ENCODE measurements around the gene CYP3A4. TPM values are rescaled to one million over a fixed set of nuclear protein-coding genes. Genes with fewer than 3 reads are reported as not detected.

CYP3A4 gene
- total and polyA plus RNA-seq, 8 donors, result 0.31 to 23.5 (median 1.7) TPM; not detected in 5

GRCh38 chr7:99709260-99709659 lies 74.7 kb downstream of the CYP3A4 start:
- Histone ChIP-seq H3K27me3 (no peaks in the 10 kb centered on the region), H3K36me3 (peaks cover 0 to 50% (median 4%) of the 10 kb centered on the region in 4 donors), H3K9me3 (peaks cover 0 to 20% (median 0%) of the 10 kb centered on the region in 4 donors), H3K4me3 (no peak overlapping the region), H3K4me1 (peaks cover 0 to 5% (median 0%) of the 10 kb centered on the region in 4 donors), H3K27ac (no peak overlapping the region)
- WGBS, 5 donors, result 93 to 99% (median 95%) methylated on average over 2 of the region's 2 CpGs
- intact Hi-C loops (cut with DNase I; ENCODE audit: low total_unique reads), result no loop called here
- TF ChIP-seq POLR2AphosphoS5 (IDR thresholded peaks at IDR 0.05), result no peak
- no peak for DNase-seq

- no peak for TF ChIP-seq CTCF (IDR thresholded peaks at IDR 0.05)
- no peaks in the 10 kb centered on the region for H3K4me1 ChIP-seq
- H3K27me3 ChIP-seq, result no peaks in the 10 kb centered on the region
- H3K9me3 ChIP-seq, result peaks cover 0 to 25% (median 0%) of the 10 kb centered on the region in 4 donors
- peaks cover 0 to 37% (median 4%) of the 10 kb centered on the region in 4 donors for H3K36me3 ChIP-seq
- intact Hi-C loops (cut with DNase I; ENCODE audit: low total_unique reads), result no loop called here
- no peak overlapping the region for H3K4me3 ChIP-seq
- WGBS, 5 donors, result 37 to 81% (median 59%) methylated on average over 1 of the region's 1 CpG
- no peak for DNase-seq
- no peak overlapping the region for H3K27ac ChIP-seq
These were observed 76.9 kb downstream of the CYP3A4 start for GRCh38 chr7:99707096-99707495.

Small RNAs within 50 kb of the gene (small RNA-seq; reads per million reads assigned to genes)
- 0 reads per million in 4 donors for gene CYP3A137P

Other genes starting within 250 kb of the CYP3A4 start
- 10 to 100 TPM in 1 of 5 donors, 1 to 10 TPM in 2, under 1 TPM in 2; 0.45 to 35.9 (median 3.3) TPM for gene FAM200A, start 232.1 kb downstream of the CYP3A4 start, total RNA-seq
- 1 to 10 TPM; 3.1 to 4.2 (median 3.5) TPM for gene FAM200A, start 232.1 kb downstream of the CYP3A4 start, polyA plus RNA-seq
- gene ZNF655, start 225.5 kb downstream of the CYP3A4 start, total RNA-seq, result 100 to 1,000 TPM in 2 of 5 donors, 10 to 100 TPM in 3; 55.8 to 162 (median 94.5) TPM
- gene ZNF655, start 225.5 kb downstream of the CYP3A4 start, polyA plus RNA-seq, result 10 to 100 TPM; 33.0 to 41.2 (median 37.5) TPM
- 1 to 10 TPM in 1 of 5 donors, under 1 TPM in 1, not detected in 3; 0.73 to 4.3 TPM for gene TMEM225B, start 185.9 kb downstream of the CYP3A4 start, total RNA-seq
- gene TMEM225B, start 185.9 kb downstream of the CYP3A4 start, polyA plus RNA-seq, result 1 to 10 TPM in 1 of 3 donors, under 1 TPM in 1, not detected in 1; 0.75 to 1.2 TPM
- gene ZSCAN25, start 167.2 kb downstream of the CYP3A4 start, total RNA-seq, result 10 to 100 TPM; 10.7 to 16.2 (median 12.3) TPM
- gene ZSCAN25, start 167.2 kb downstream of the CYP3A4 start, polyA plus RNA-seq, result 1 to 10 TPM; 3.5 to 4.1 (median 3.7) TPM
- 100 to 1,000 TPM in 4 of 5 donors, 10 to 100 TPM in 1; 45.2 to 538 (median 423) TPM for gene CYP3A5, start 104.2 kb downstream of the CYP3A4 start, total RNA-seq
- gene CYP3A5, start 104.2 kb downstream of the CYP3A4 start, polyA plus RNA-seq, result 10 to 100 TPM; 26.3 to 81.7 (median 44.5) TPM
- gene CYP3A7, start 49.0 kb downstream of the CYP3A4 start, total RNA-seq, result not detected
- not detected for gene CYP3A7, start 49.0 kb downstream of the CYP3A4 start, polyA plus RNA-seq
- not detected for gene CYP3A43, start 43.8 kb upstream of the CYP3A4 start, total RNA-seq
- gene CYP3A43, start 43.8 kb upstream of the CYP3A4 start, polyA plus RNA-seq, result not detected
- gene OR2AE1, start 92.8 kb upstream of the CYP3A4 start, total RNA-seq, result 1 to 10 TPM in 1 of 5 donors, not detected in 4; 1.1 TPM
- gene OR2AE1, start 92.8 kb upstream of the CYP3A4 start, polyA plus RNA-seq, result not detected
- 10 to 100 TPM; 25.3 to 46.1 (median 40.3) TPM for gene TRIM4, start 135.3 kb upstream of the CYP3A4 start, total RNA-seq
- gene TRIM4, start 135.3 kb upstream of the CYP3A4 start, polyA plus RNA-seq, result 10 to 100 TPM; 12.6 to 21.8 (median 13.8) TPM
- gene GJC3, start 145.4 kb upstream of the CYP3A4 start, total RNA-seq, result not detected
- gene GJC3, start 145.4 kb upstream of the CYP3A4 start, polyA plus RNA-seq, result under 1 TPM in 2 of 3 donors, not detected in 1; 0.15 to 0.75 TPM
- gene AZGP1, start 191.8 kb upstream of the CYP3A4 start, total RNA-seq, result 10 to 100 TPM in 2 of 5 donors, 1 to 10 TPM in 2, not detected in 1; 6.8 to 92.3 (median 32.7) TPM
- 100 to 1,000 TPM; 235 to 461 (median 422) TPM for gene AZGP1, start 191.8 kb upstream of the CYP3A4 start, polyA plus RNA-seq
- 100 to 1,000 TPM in 1 of 5 donors, 10 to 100 TPM in 4; 49.0 to 153 (median 55.2) TPM for gene ZKSCAN1, start 231.4 kb upstream of the CYP3A4 start, total RNA-seq
- gene ZKSCAN1, start 231.4 kb upstream of the CYP3A4 start, polyA plus RNA-seq, result 10 to 100 TPM in 2 of 3 donors, 1 to 10 TPM in 1; 9.5 to 13.6 (median 10.0) TPM